GM23248 (cell line): ENCODE data around the gene BEST2. TPM values are rescaled to one million over a fixed set of nuclear protein-coding genes. Genes with fewer than 3 reads are reported as not detected.
A peak's percentile ranks its signal among the peaks of the same experiment; 100 is the strongest.

Experiments
- DNase-seq: peaks from one replicate; pipeline ENCODE4 v3.0.0-alpha.2; 2015
- H2AFZ ChIP-seq: fragments of 200-600 bp; sonication (generic); 2 replicates; pipeline ENCODE4 v1.6.1; 2016; ENCODE audit warnings: antibody characterized with exemption
- H3F3A ChIP-seq: fragments of 200-600 bp; sonication (generic); 2 replicates; pipeline ENCODE4 v1.6.1; 2016; ENCODE audit warnings: mild to moderate bottlenecking, antibody characterized with exemption, mixed run types; ENCODE audit not compliant: insufficient read depth
- H3K27ac ChIP-seq: fragments of 200-600 bp; sonication (generic); 2 replicates; pipeline ENCODE4 v1.5.1; 2016; ENCODE audit warnings: mild to moderate bottlenecking
- H3K27me3 ChIP-seq: fragments of 200-600 bp; sonication (generic); replicated peaks from 2 replicates; pipeline ENCODE4 v1.6.1; 2016; ENCODE audit warnings: mild to moderate bottlenecking; ENCODE audit not compliant: insufficient read depth
- H3K36me3 ChIP-seq: fragments of 200-600 bp; sonication (generic); 2 replicates; pipeline ENCODE4 v1.6.1; 2016; ENCODE audit warnings: low read depth, mild to moderate bottlenecking
- H3K4me1 ChIP-seq: fragments of 200-600 bp; sonication (generic); 2 replicates; pipeline ENCODE4 v1.6.1; 2016; ENCODE audit warnings: mild to moderate bottlenecking; ENCODE audit not compliant: insufficient read depth
- H3K4me2 ChIP-seq: fragments of 200-600 bp; sonication (generic); one replicate; pipeline ENCODE4 v1.6.1; 2016; ENCODE audit warnings: mild to moderate bottlenecking; ENCODE audit not compliant: unreplicated experiment
- H3K4me3 ChIP-seq: fragments of 200-600 bp; sonication (generic); 2 replicates; pipeline ENCODE4 v1.5.1; 2016; ENCODE audit warnings: mild to moderate bottlenecking
- H3K79me2 ChIP-seq: fragments of 200-600 bp; sonication (generic); 2 replicates; pipeline ENCODE4 v1.6.1; 2016; ENCODE audit warnings: mild to moderate bottlenecking; ENCODE audit not compliant: insufficient read depth
- H3K9ac ChIP-seq: fragments of 200-600 bp; sonication (generic); 2 replicates; pipeline ENCODE4 v1.6.1; 2016; ENCODE audit warnings: mild to moderate bottlenecking
- H3K9me2 ChIP-seq: fragments of 200-600 bp; sonication (generic); 2 replicates; pipeline ENCODE4 v1.6.1; 2016; ENCODE audit warnings: mixed run types, mild to moderate bottlenecking, moderate library complexity; ENCODE audit not compliant: insufficient read depth
- H3K9me3 ChIP-seq: fragments of 200-600 bp; sonication (generic); one replicate; pipeline ENCODE4 v1.6.1; 2017; ENCODE audit warnings: low read depth
- H4K20me1 ChIP-seq: fragments of 200-600 bp; sonication (generic); 2 replicates; pipeline ENCODE4 v1.6.0; 2016; ENCODE audit not compliant: insufficient read depth
- EZH2 ChIP-seq: fragments of 200-600 bp; sonication (generic); IDR thresholded peaks from 2 replicates; pipeline ENCODE4 v1.6.1; 2018; ENCODE audit warnings: antibody characterized with exemption, mild to moderate bottlenecking; ENCODE audit not compliant: insufficient read depth, poor library complexity, severe bottlenecking
- EZH2phosphoT487 ChIP-seq: fragments of 200-600 bp; sonication (generic); IDR thresholded peaks from 2 replicates; pipeline ENCODE4 v1.6.1; 2018; ENCODE audit warnings: antibody characterized with exemption, moderate library complexity, mild to moderate bottlenecking, low read depth; ENCODE audit not compliant: insufficient read depth
- WGBS, 2 experiments: methylation state at CpG; one replicate each; pipeline ENCODE4 v1.1.6; 2015 to 2017; ENCODE audit warnings: low lambda C conversion rate in 2 of 2, low coverage in 1 of 2; ENCODE audit errors: missing lambda C conversion rate in 2 of 2; 5-methylcytosine and 5-hydroxymethylcytosine counted together
- in situ Hi-C: fragments of 300-500 bp; cut with MboI; formaldehyde crosslinking; loops from 2 replicates; pipeline ENCODE4 v1.15.0; 2020
- polyA plus RNA-seq: library from polyadenylated mRNA; unstranded; fragments of >200 nt; fragmentation: Nextera tagmentation; extraction: Ambion mirVana; gene quantifications from 2 replicates; pipeline ENCODE4 v1.2.1, GENCODE V29; 2016
- total RNA-seq: library from RNA; depleted of rRNA; stranded (reverse); fragments of >200 nt; shearing (Covaris generic); gene quantifications from 2 replicates; pipeline ENCODE4 v1.2.3, GENCODE V29; 2014

Gene BEST2
- total and polyA plus RNA-seq, 2 experiments from 2014 or later = not detected

DNA sequence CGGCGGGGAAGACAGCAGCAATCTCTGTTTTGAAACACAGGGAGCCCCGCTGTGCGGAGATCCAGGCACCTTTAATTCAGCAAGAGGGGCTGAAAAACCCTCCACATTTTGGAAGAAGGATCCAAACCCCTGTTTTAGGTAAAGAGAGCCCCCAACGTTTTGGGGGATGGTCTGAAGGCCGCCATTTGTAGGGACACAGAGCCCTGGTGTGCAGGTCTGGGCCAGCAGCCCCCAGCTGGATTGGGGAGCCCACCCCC lies 27.2 kb downstream of the BEST2 start:
- WGBS, 2 experiments = 2 to 6% methylated on average over 6 of the region's 6 CpGs
- Histone ChIP-seq H3K4me3 (peak overlapping the region; percentile 77), H2AFZ (peak overlapping the region; percentile 81)

DNA sequence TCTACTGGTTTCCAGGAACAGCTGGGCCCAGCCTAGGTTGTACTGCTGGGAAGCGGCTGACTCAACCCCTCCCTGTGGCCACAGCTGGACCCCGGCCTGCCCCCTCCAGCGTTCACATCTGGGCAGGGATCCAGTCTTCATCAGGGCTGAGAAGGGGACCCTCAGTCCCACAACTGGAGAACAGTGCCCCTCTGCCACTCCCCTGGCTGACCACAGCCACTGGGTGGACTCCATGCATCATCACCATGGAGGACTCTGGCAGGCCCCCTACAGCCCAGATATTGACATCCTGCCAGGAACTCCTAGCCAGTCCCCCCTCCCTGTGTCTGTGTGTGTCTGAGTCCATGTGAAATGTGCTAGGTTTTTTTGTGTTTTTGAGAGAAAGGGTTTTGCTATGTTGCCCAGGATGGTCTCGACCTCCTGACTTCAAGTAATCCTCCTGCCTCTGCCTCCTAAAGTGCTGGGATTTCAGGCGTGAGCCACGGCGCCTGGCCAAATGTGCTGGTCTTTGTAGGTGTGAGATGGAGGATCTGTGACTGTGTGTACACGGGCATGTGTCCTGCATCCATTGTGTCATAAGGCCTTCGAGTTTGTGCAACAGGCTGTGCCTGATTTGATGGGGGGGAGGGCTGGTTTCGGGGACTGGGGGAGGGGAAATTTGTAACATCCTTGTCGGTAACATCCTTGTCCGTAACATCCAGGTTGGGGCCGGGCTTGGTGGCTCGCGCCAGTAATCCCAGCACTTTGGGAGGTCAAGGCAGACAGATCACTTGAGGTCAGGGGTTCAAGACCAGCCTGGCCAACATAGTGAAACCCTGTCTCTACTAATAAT lies 27.8 kb downstream of the BEST2 start:
- Histone ChIP-seq H3K36me3 (no peaks in the 10 kb centered on the region), H3K27me3 (no peaks in the 10 kb centered on the region), H3K9me3 (no peaks in the 10 kb centered on the region), H2AFZ (peak overlapping the region; percentile 81), H4K20me1 (no peaks in the 10 kb centered on the region), H3K4me1 (peaks cover 21% of the 10 kb centered on the region), H3F3A (peaks cover 35% of the 10 kb centered on the region), H3K4me2 (peak overlapping the region; percentile 94), H3K9me2 (no peaks in the 10 kb centered on the region), H3K27ac (peak overlapping the region; percentile 96), H3K9ac (peak overlapping the region; percentile 89), H3K4me3 (peak overlapping the region; percentile 77), H3K79me2 (no peaks in the 10 kb centered on the region)
- no peak for TF ChIP-seq EZH2phosphoT487
- no peak for TF ChIP-seq EZH2
- WGBS, 2 experiments = 37 to 38% methylated on average over 15 of the region's 15 CpGs
- in situ Hi-C loops = no loop called here
- DNase-seq = peak; percentile 88

More for the DNA sequence above, 27.2 kb downstream of the BEST2 start:
- peaks cover 36% of the 10 kb centered on the region for H3F3A ChIP-seq
- in situ Hi-C loops = no loop called here
- H4K20me1 ChIP-seq = no peaks in the 10 kb centered on the region
- peak overlapping the region; percentile 94 for H3K4me2 ChIP-seq
- no peak for DNase-seq
- peak overlapping the region; percentile 96 for H3K27ac ChIP-seq
- H3K9ac ChIP-seq = peak overlapping the region; percentile 89
- TF ChIP-seq EZH2 (no peak), EZH2phosphoT487 (no peak)
- no peaks in the 10 kb centered on the region for H3K79me2 ChIP-seq
- H3K9me2 ChIP-seq = no peaks in the 10 kb centered on the region
- H3K9me3 ChIP-seq = no peaks in the 10 kb centered on the region
- peaks cover 20% of the 10 kb centered on the region for H3K4me1 ChIP-seq
- H3K36me3 ChIP-seq = no peaks in the 10 kb centered on the region
- H3K27me3 ChIP-seq = no peaks in the 10 kb centered on the region

DNA sequence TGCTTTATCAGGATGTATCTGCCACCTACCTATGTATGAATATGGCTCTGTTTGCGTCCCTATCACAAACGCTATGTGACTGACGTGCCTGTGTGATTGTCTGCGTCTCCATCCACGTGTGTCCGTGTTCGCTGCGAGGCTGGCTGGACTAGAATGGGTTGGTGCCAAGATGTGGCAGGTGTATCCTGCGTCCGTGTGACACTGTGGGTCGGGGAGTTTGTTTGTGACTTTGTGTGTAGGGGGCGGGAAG lies 30.5 kb downstream of the BEST2 start:
- no peak for DNase-seq
- WGBS, 2 experiments = 4 to 5% methylated on average over 12 of the region's 12 CpGs
- TF ChIP-seq EZH2 (no peak), EZH2phosphoT487 (no peak)
- H3K4me2 ChIP-seq = peak overlapping the region; percentile 45
- no peaks in the 10 kb centered on the region for H4K20me1 ChIP-seq
- in situ Hi-C loops = no loop called here
- no peaks in the 10 kb centered on the region for H3K9me2 ChIP-seq
- H3K4me1 ChIP-seq = peaks cover 21% of the 10 kb centered on the region
- H3K4me3 ChIP-seq = peak overlapping the region; percentile 64
- H3F3A ChIP-seq = peaks cover 43% of the 10 kb centered on the region
- H3K36me3 ChIP-seq = no peaks in the 10 kb centered on the region
- H3K27me3 ChIP-seq = no peaks in the 10 kb centered on the region
- no peak overlapping the region for H2AFZ ChIP-seq
- peak overlapping the region; percentile 79 for H3K9ac ChIP-seq
- H3K27ac ChIP-seq = peak overlapping the region; percentile 73
- H3K9me3 ChIP-seq = no peaks in the 10 kb centered on the region
- H3K79me2 ChIP-seq = no peaks in the 10 kb centered on the region

DNA sequence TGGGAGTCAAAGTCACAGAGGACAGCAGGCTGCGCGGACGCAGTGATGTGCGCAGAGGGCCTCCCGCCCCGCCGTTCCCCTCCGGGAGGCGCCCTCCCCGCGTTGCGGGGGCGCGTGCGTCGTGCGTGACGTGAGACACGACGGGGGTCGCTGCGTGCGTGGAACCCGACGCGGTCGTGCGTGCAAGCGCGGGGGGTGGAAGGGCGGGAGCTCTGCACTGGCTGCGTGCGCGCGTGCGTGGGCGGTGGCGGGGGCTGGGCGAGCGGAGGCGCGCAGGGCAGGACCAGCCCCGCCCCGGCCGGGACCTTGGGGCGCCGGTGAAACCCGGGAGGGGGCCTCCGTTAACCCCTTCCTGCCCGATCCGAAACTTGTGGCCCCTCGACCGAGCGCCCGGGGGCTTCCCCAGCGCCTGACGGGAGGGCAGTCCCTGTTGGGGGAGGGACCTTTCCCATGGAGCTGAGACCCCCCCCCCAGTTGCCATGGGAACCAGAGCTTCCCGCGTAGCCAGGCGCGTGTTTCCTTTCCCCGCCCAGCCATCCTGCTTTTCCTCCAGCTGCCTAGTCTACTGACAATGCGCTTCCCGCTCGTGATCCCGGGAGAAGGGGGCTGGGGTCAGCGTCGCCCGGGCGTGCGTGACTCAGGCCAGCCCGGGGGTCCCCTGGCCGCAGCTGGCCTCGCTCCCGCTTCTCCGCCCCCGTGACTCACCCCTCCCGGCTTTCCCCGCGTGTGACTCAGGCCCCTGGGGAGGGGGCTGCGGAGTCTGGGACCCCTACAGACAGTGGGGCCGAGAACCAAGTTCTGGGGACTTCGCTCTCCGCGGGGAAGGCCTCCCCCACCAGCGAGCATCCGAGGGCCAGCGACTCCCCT lies 31.1 kb downstream of the BEST2 start:
- TF ChIP-seq EZH2phosphoT487 (no peak), EZH2 (no peak)
- no peak overlapping the region for H2AFZ ChIP-seq
- peak overlapping the region; percentile 45 for H3K4me2 ChIP-seq
- H3K9ac ChIP-seq = peak overlapping the region; percentile 79
- WGBS, 2 experiments = 0 to 2% methylated on average over 21 to 81 of the region's 88 CpGs
- H3K27ac ChIP-seq = peak overlapping the region; percentile 73
- H3K27me3 ChIP-seq = no peaks in the 10 kb centered on the region
- peak; percentile 84 for DNase-seq
- H3K9me2 ChIP-seq = no peaks in the 10 kb centered on the region
- in situ Hi-C loops = no loop called here
- H4K20me1 ChIP-seq = no peaks in the 10 kb centered on the region
- no peaks in the 10 kb centered on the region for H3K36me3 ChIP-seq
- H3F3A ChIP-seq = peaks cover 43% of the 10 kb centered on the region
- H3K4me1 ChIP-seq = peaks cover 21% of the 10 kb centered on the region
- H3K79me2 ChIP-seq = no peaks in the 10 kb centered on the region
- peak overlapping the region; percentile 64 for H3K4me3 ChIP-seq
- H3K9me3 ChIP-seq = no peaks in the 10 kb centered on the region
